D721Med (cell line): Measurements from ENCODE around the gene LRIG3.

Experiments used
- DNase-seq: peaks from one replicate; pipeline ENCODE4 v3.0.0; 2011; ENCODE audit warnings: low spot score; ENCODE audit not compliant: insufficient read length
- FAIRE-seq: peaks from 2 replicates; lab custom pipeline; 2011; peaks lifted over from hg19 to GRCh38; lab: Jason Lieb, UNC
- TF ChIP-seq, protein P1 (sequence below): IDR thresholded peaks from 2 replicates; pipeline ENCODE4 v1.5.1; 2012; ENCODE audit warnings: mild to moderate bottlenecking, control low read depth; ENCODE audit not compliant: insufficient read depth; ENCODE audit errors: missing control alignments

LRIG3 gene

DNA sequence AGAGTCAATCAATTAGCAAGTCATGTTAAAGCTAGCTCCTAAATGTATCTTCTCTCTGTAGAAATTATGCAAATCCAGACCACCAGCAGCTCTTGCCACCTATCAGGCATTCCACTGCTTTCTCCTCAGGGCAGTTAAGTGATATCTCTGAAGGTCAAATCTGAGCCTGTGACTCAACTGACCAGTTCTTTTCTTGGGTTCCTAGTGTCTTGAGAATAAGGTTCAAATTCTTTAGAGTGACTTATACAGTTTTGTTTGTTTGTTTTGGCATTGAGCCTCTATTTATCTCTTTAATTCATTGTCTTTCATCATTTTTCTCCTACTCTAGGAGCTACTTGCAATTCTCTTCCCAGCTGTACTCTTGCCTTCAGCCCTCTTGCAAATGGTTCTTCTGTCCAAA is 2.5 kb upstream of the LRIG3 start:
- no peak for FAIRE-seq
- DNase-seq, result no peak
- TF ChIP-seq, protein P1, sequence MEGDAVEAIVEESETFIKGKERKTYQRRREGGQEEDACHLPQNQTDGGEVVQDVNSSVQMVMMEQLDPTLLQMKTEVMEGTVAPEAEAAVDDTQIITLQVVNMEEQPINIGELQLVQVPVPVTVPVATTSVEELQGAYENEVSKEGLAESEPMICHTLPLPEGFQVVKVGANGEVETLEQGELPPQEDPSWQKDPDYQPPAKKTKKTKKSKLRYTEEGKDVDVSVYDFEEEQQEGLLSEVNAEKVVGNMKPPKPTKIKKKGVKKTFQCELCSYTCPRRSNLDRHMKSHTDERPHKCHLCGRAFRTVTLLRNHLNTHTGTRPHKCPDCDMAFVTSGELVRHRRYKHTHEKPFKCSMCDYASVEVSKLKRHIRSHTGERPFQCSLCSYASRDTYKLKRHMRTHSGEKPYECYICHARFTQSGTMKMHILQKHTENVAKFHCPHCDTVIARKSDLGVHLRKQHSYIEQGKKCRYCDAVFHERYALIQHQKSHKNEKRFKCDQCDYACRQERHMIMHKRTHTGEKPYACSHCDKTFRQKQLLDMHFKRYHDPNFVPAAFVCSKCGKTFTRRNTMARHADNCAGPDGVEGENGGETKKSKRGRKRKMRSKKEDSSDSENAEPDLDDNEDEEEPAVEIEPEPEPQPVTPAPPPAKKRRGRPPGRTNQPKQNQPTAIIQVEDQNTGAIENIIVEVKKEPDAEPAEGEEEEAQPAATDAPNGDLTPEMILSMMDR, result no peak

DNA sequence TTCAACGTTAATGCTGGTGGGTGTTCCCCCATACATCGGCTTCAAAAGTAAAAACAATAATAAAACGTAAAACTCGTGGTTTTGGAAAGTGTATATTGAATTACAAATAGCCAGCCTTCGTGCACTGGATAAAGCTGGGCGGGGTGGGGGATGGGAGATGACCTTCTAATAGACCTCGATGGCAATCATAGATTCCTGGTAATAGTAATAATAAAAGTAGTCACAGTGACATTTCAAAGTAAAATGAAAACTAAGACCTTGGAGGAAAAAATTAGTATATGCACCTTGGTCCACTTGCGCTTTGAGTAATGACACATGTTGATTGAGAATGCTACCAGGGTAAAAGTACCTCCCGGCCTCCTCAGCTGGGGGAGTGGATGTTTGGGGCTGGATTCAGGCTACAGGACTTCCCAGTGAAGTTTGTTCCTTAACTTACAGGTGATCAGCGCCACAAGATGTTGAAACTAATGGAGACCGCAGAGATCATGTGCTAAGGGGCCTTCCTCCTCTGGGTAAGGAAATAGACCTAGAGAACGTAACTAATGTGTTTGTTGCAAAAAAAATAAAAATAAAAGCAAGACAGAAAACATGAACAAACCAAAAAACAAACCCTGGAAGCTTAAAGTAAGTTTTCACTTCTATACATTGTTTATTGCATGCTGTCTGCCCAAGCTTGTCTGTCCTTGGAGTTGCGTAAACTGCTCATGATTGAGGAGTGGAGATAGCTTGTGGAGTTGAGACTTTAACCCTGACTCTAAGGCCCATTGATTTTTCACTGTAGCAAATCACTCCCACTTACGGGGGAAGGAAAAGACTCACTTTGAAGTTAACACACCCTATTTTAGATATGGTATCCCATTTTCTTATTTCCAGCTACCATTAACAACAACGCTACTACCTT is 907 bp upstream of the LRIG3 start:
- FAIRE-seq (no peak), DNase-seq (no peak)
- TF ChIP-seq, protein P1, result no peak

DNA sequence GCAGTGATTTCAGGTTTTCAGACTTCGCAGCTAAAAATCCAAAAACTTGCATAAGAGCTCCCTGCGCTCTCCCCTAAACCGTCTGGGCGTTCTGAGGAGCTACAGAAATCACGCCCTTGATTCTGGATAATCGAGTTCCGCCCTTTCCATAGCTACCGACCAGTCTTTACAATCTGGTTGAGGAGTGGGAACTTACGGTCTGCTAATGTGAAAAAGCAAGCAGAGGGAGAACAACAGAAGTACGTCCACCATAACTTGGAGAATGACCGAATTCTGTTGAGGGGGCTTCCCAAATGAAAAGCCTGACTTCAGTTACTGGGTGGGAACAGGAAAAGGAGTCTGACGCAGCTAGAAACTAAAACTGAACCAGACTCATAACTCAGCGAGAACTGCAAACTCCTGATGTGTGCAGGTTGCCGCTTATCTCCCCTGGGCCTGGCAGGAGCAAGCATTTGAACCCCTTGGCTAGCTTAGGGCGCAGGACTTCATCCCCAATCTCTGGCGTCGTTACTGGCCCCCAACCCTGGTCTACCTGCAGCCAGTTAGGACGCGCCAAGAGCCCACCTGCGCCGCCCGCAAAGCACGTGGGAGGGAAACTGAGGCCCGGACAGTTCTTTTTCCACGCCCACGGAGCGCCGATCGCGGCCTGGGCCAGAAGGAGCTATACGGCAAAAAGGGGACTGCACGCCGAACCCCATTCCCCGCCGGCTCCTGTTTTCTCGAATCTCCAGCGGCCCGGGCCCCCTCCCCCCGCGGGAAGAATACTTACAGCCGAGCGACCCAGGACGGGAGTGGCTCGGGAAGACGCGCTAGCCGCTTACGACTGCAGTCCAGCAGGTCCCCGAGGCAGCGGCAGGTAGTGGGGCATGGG is 838 bp downstream of the LRIG3 start:
- TF ChIP-seq, protein P1, result no peak
- no peak for FAIRE-seq
- DNase-seq, result no peak

DNA sequence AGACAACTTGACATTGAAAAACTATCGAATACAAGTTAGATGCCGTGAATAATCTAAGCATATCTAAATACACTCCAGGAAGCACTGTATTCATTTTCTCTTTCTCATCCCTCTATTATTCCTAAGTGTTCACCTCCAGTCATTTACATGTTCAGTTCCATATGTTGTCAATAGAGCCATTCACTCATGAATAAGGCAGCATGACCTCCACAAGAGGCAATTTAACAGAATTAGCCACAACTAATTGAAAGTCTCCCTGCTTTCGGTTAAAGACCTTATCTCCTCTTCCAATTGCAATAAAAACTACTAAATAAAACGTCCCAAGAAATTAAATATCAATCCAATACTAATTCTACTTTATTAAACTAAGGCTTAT is 1.8 kb downstream of the LRIG3 start:
- TF ChIP-seq, protein P1, result no peak
- DNase-seq (no peak), FAIRE-seq (no peak)

DNA sequence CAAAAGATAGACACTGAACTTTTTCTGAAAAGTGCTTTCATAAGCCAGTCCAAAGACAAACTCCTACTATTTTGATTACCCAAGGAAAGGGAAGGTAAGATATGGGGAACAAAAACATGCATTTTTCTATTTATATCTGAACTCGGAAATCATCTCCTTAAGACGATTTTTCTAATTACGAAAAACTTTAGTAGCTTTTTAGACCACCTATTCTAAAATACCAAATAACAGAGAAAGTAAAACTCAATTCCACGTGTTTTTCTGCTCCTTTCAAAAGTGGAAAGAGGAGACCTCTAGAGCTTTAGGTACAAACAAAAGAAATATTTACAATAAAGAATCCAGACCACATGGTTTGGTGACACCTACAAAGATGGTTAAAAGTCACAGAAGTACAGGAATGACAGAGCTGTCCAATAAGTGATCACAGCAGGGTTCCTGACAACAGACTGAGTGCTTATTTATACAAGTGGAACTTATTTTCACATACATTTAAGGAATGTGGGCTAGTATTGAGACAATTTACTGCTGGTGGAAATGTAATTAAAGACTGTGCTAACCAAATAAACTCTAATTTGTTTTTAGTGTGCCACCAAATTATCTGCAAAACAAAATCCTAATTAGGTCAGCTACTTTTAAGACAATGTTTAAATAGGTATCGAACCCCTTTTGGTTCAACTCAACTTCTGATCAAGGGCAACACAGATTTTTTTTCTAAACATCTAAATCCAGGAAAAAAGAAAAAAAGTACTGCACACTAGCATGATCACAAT is 2.4 kb downstream of the LRIG3 start:
- no peak for FAIRE-seq
- no peak for DNase-seq
- TF ChIP-seq, protein P1, result no peak

DNA sequence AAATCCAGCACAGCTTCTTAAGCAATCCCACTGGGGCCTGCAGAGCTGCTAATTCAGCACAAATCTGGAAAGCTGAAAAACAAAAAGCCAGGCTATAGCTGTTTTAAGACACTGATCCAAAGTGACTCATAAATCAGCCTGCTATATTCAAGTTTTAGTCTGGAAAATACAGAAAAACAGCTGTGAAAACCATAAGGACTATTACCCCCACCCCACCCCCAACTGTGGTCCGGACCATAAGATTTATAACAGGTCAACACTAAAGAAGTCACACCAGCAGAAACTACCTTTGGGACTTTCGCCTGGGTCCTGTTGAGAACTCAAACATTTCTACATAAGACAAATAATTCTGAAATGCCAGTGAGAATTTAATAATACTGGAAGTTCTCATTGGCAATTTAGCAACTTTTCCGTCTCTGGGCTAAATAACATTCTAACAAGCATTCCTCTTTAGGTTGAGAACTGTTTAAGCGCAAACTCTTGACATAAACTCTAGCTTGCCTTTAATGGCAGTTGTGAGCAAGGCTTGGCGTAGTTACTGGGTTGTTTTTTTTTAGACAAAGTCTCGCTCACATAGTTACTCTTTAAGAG is 3.3 kb downstream of the LRIG3 start:
- TF ChIP-seq, protein P1, result no peak
- FAIRE-seq (no peak), DNase-seq (no peak)
